A673 (cell line): ENCODE data around the gene CHRNG. TPM values are rescaled to one million over a fixed set of nuclear protein-coding genes. Genes with fewer than 3 reads are reported as not detected.

Source experiments
- BruUV-seq: library from RNA; stranded (reverse); fragments of 400-500 nt; replicated peaks from 2 replicates; lab custom pipeline; 2021; lab: Mats Ljungman, UMichigan
- CTCF ChIA-PET: fragments of 300-600 bp; sonication (Branson Sonifier 250); formaldehyde crosslinking; loops from one replicate; lab custom pipeline; 2022; ENCODE audit warnings: antibody characterized with exemption; lab: Charles Lee
- POLR2A ChIA-PET: fragments of 300-600 bp; sonication (Branson Sonifier 250); formaldehyde crosslinking; loops from one replicate; lab custom pipeline; 2022; ENCODE audit warnings: antibody characterized with exemption; ENCODE audit not compliant: low non-redundant PET; lab: Charles Lee
- DNase-seq: peaks from one replicate; pipeline ENCODE4 v3.0.0-alpha.2; 2015; ENCODE audit warnings: low spot score
- H3K27ac ChIP-seq: fragments of 200-600 bp; sonication (generic); 2 replicates; pipeline ENCODE4 v1.5.1; 2016; ENCODE audit warnings: mixed run types, low read depth, mild to moderate bottlenecking, mixed read lengths, antibody characterized with exemption, low read length; ENCODE audit not compliant: poor library complexity, severe bottlenecking
- H3K27me3 ChIP-seq: fragments of 200-600 bp; sonication (generic); replicated peaks from 2 replicates; pipeline ENCODE4 v1.6.1; 2017; ENCODE audit warnings: mixed run types, low read depth, mild to moderate bottlenecking, mixed read lengths, antibody characterized with exemption, low read length; ENCODE audit not compliant: insufficient read depth, poor library complexity
- H3K36me3 ChIP-seq: fragments of 200-600 bp; sonication (generic); 2 replicates; pipeline ENCODE4 v1.6.1; 2016; ENCODE audit warnings: mixed run types, mild to moderate bottlenecking, mixed read lengths, antibody characterized with exemption, low read length; ENCODE audit not compliant: insufficient read depth, poor library complexity, severe bottlenecking
- H3K4me1 ChIP-seq: fragments of 200-600 bp; sonication (generic); 2 replicates; pipeline ENCODE4 v1.6.1; 2017; ENCODE audit warnings: mixed run types, mild to moderate bottlenecking, mixed read lengths, antibody characterized with exemption, low read length; ENCODE audit not compliant: insufficient read depth, poor library complexity, severe bottlenecking
- H3K4me3 ChIP-seq: fragments of 200-600 bp; sonication (generic); 2 replicates; pipeline ENCODE4 v1.5.1; 2016; ENCODE audit warnings: low read depth, mixed run types, mild to moderate bottlenecking, mixed read lengths, low read length; ENCODE audit not compliant: poor library complexity, severe bottlenecking
- H3K9me3 ChIP-seq: fragments of 200-600 bp; sonication (generic); 2 replicates; pipeline ENCODE4 v1.6.1; 2016; ENCODE audit warnings: mixed run types, low read depth, mild to moderate bottlenecking, mixed read lengths, antibody characterized with exemption, low read length; ENCODE audit not compliant: poor library complexity, severe bottlenecking
- CTCF ChIP-seq: fragments of 300-800, 200-600 bp; sonication (generic); conservative IDR thresholded peaks from 2 replicates; pipeline ENCODE4 v1.5.1; 2017; ENCODE audit warnings: low read depth, mild to moderate bottlenecking, antibody characterized with exemption, low read length, moderate library complexity, mixed read lengths
- EZH2 ChIP-seq: fragments of 200-600 bp; sonication (generic); IDR thresholded peaks from 2 replicates; pipeline ENCODE4 v1.6.1; 2017; ENCODE audit warnings: borderline replicate concordance, low read depth, mild to moderate bottlenecking, mixed read lengths, antibody characterized with exemption, low read length; ENCODE audit not compliant: poor library complexity, severe bottlenecking
- intact Hi-C: fragments of 100-400 bp; cut with micrococcal nuclease; formaldehyde crosslinking; loops from one replicate; pipeline ENCODE4 v1.10.0; 2022; ENCODE audit not compliant: unreplicated experiment
- total RNA-seq: library from RNA; stranded (reverse); gene quantifications from 2 replicates; pipeline ENCODE4 v1.2.3, GENCODE V29; 2021

CHRNG gene
- total RNA-seq, 1 experiment from 2014 or later, result not detected

- Histone ChIP-seq H3K27ac (no peak overlapping the region), H3K9me3 (no peaks in the 10 kb centered on the region), H3K36me3 (peaks cover 43% of the 10 kb centered on the region), H3K27me3 (no peaks in the 10 kb centered on the region), H3K4me3 (no peak overlapping the region), H3K4me1 (peaks cover 6% of the 10 kb centered on the region)
- DNase-seq, result no peak
- intact Hi-C loops, result no loop called here
- TF ChIP-seq CTCF (no peak), EZH2 (no peak)
- ChIA-PET CTCF (no interaction called here), POLR2A (no interaction called here)
- no TSS peak for BruUV-seq
These were observed 16.9 kb downstream of the CHRNG start for GRCh38 chr2:232556426-232556825.

- TF ChIP-seq EZH2 (no peak), CTCF (no peak)
- Histone ChIP-seq H3K27me3 (no peaks in the 10 kb centered on the region), H3K9me3 (no peaks in the 10 kb centered on the region), H3K27ac (no peak overlapping the region), H3K4me1 (no peaks in the 10 kb centered on the region), H3K36me3 (peaks cover 66% of the 10 kb centered on the region), H3K4me3 (no peak overlapping the region)
- POLR2A ChIA-PET, result no interaction called here
- CTCF ChIA-PET, result interaction anchor here (0.6 kb wide), 1 partner anchor 51 kb away, joined by 14 read pairs; no protein-coding TSS in a partner anchor
- no TSS peak for BruUV-seq
- no peak for DNase-seq
- intact Hi-C loops, result no loop called here
These were observed 23.1 kb downstream of the CHRNG start for GRCh38 chr2:232562515-232563151.

GRCh38 chr2:232563580-232563979 lies 24.1 kb downstream of the CHRNG start:
- ChIA-PET CTCF (no interaction called here), POLR2A (no interaction called here)
- H3K27me3 ChIP-seq, result no peaks in the 10 kb centered on the region
- no peaks in the 10 kb centered on the region for H3K9me3 ChIP-seq
- intact Hi-C loops, result no loop called here
- peaks cover 67% of the 10 kb centered on the region for H3K36me3 ChIP-seq
- DNase-seq, result no peak
- H3K4me1 ChIP-seq, result no peaks in the 10 kb centered on the region
- no TSS peak for BruUV-seq
- TF ChIP-seq EZH2 (no peak), CTCF (no peak)
- no peak overlapping the region for H3K4me3 ChIP-seq
- no peak overlapping the region for H3K27ac ChIP-seq
